Astrocyte (in vitro differentiated cells and primary cell): ENCODE measurements around the gene AP1G2. TPM values are rescaled to one million over a fixed set of nuclear protein-coding genes. Genes with fewer than 3 reads are reported as not detected.

ENCODE experiments used
- DNase-seq: peaks from one replicate; pipeline ENCODE4 v3.0.0-alpha.2; 2010; ENCODE audit warnings: low read depth
- FAIRE-seq: peaks from 2 replicates; lab custom pipeline; 2011; peaks lifted over from hg19 to GRCh38; lab: Jason Lieb, UNC
- H2AFZ ChIP-seq: 2 replicates; pipeline ENCODE4 v1.6.0; 2012; ENCODE audit warnings: low read depth, low read length, inconsistent platforms
- H3K27ac ChIP-seq: 2 replicates; pipeline ENCODE4 v1.5.1; 2011; ENCODE audit warnings: low read depth, low read length, inconsistent platforms
- H3K27me3 ChIP-seq: 2 replicates; pipeline ENCODE4 v1.6.0; 2011; ENCODE audit warnings: low read length, inconsistent platforms; ENCODE audit not compliant: insufficient read depth
- H3K36me3 ChIP-seq: 2 replicates; pipeline ENCODE4 v1.5.1; 2011; ENCODE audit warnings: low read length, inconsistent platforms; ENCODE audit not compliant: insufficient read depth
- H3K4me1 ChIP-seq: 2 replicates; pipeline ENCODE4 v1.5.1; 2011; ENCODE audit warnings: low read length, inconsistent platforms; ENCODE audit not compliant: insufficient read depth
- H3K4me2 ChIP-seq: 2 replicates; pipeline ENCODE4 v1.6.0; 2012; ENCODE audit warnings: low read length, inconsistent platforms
- H3K4me3 ChIP-seq: 2 replicates; pipeline ENCODE4 v1.5.1; 2011; ENCODE audit warnings: low read depth, mild to moderate bottlenecking, low read length, inconsistent platforms; ENCODE audit not compliant: insufficient read depth
- H3K79me2 ChIP-seq: 2 replicates; pipeline ENCODE4 v1.6.0; 2012; ENCODE audit warnings: mild to moderate bottlenecking, low read length, inconsistent platforms; ENCODE audit not compliant: insufficient read depth
- H3K9ac ChIP-seq: 2 replicates; pipeline ENCODE4 v1.6.0; 2012; ENCODE audit warnings: mild to moderate bottlenecking, low read length, inconsistent platforms
- H3K9me3 ChIP-seq: 2 replicates; pipeline ENCODE4 v1.5.1; 2012; ENCODE audit warnings: low read depth, mild to moderate bottlenecking, low read length, inconsistent platforms; ENCODE audit not compliant: insufficient read depth
- H4K20me1 ChIP-seq: 2 replicates; pipeline ENCODE4 v1.6.0; 2012; ENCODE audit warnings: low read length, inconsistent platforms; ENCODE audit not compliant: insufficient read depth
- H3K27ac Mint-ChIP-seq: one replicate; pipeline ENCODE4 v1.8.0; 2021; ENCODE audit warnings: mild to moderate bottlenecking, mixed read lengths; ENCODE audit not compliant: unreplicated experiment
- H3K27me3 Mint-ChIP-seq: one replicate; pipeline ENCODE4 v1.8.0; 2021; ENCODE audit warnings: low read depth, mixed read lengths; ENCODE audit not compliant: unreplicated experiment
- H3K36me3 Mint-ChIP-seq: one replicate; pipeline ENCODE4 v1.8.0; 2021; ENCODE audit warnings: low read depth, mixed read lengths; ENCODE audit not compliant: unreplicated experiment
- H3K4me1 Mint-ChIP-seq: one replicate; pipeline ENCODE4 v1.8.0; 2021; ENCODE audit warnings: low read depth, mixed read lengths; ENCODE audit not compliant: unreplicated experiment
- H3K4me3 Mint-ChIP-seq: one replicate; pipeline ENCODE4 v1.8.0; 2021; ENCODE audit warnings: mild to moderate bottlenecking, moderate library complexity, mixed read lengths; ENCODE audit not compliant: unreplicated experiment
- H3K9me3 Mint-ChIP-seq: one replicate; pipeline ENCODE4 v1.8.0; 2021; ENCODE audit warnings: mild to moderate bottlenecking, mixed read lengths; ENCODE audit not compliant: unreplicated experiment
- EZH2 ChIP-seq: IDR thresholded peaks from 2 replicates; pipeline ENCODE4 v1.6.1; 2012; ENCODE audit warnings: mild to moderate bottlenecking, low read length, inconsistent platforms; ENCODE audit not compliant: insufficient read depth
- total RNA-seq: library from RNA; stranded (reverse); gene quantifications from 2 replicates; pipeline ENCODE4 v1.2.1, GENCODE V29; 2021
- TF ChIP-seq, protein P1 (sequence below): IDR thresholded peaks from 2 replicates; pipeline ENCODE4 v1.5.1; 2011; ENCODE audit warnings: low read depth, mild to moderate bottlenecking, inconsistent platforms, low read length, moderate library complexity; ENCODE audit not compliant: insufficient read depth

The AP1G2 gene
- total RNA-seq, 1 donor from 2014 or later: 80.9 TPM

DNA sequence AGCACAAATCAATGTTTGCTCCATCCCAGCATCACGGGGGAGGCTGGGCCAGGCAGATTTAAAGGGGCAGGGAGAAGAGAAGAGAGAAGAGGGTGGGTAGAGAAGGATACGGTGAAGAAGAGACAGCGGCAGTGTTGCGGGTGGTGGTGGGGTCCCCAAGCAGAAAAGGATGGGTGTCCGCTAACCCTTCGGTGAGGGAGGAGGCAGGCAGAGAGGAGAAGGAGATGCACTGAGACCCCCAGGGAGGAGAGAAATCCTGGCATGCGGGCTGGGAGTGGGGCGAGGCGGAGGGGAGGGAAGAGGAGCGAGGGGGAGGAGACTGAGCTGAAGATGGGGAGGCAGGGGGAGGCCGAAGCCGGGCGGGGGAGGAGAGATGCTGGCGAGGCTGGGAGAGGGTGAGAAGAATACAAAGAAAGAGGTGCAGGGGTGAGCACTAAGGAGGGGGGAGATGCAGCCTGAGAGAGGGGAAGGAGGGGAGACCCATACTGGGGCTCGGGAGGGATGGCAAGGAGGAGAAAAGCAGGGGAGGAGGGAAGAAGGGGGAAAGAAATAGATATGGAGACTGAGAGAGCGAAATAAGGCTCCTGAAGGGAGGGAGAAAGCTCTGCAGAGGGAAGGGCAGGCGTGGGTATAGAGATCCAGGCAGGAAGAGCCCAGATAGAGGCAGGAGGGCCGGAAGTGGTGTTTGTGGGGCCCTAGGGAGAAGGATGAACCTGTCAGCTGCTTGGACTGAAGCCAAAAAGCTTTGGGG is 11.1 kb upstream of the AP1G2 start, which contains the start of gene JPH4:
TSS of gene JPH4 (minus strand) at position 231 of the 751 bp plus-strand sequence. CDS start 1,337 bp downstream, outside the sequence.
- peaks cover 2% of the 10 kb centered on the region for H3K4me1 Mint-ChIP-seq
- H3K4me2 ChIP-seq: no peak within 1 kb of the TSS
- H3K9ac ChIP-seq: no peak within 1 kb of the TSS
- FAIRE-seq: no peak
- H3K4me3 Mint-ChIP-seq: peak within 1 kb of the TSS; percentile 35
- H3K27me3 Mint-ChIP-seq: peaks cover 44% of the 10 kb centered on the region
- no peaks in the 10 kb centered on the region for H3K36me3 ChIP-seq
- no peak for DNase-seq
- H3K79me2 ChIP-seq: no peaks in the 10 kb centered on the region
- H3K27me3 ChIP-seq: peaks cover 40% of the 10 kb centered on the region
- H3K4me3 ChIP-seq: no peak within 1 kb of the TSS
- H3K27ac ChIP-seq: no peak within 1 kb of the TSS
- no peaks in the 10 kb centered on the region for H4K20me1 ChIP-seq
- no peak within 1 kb of the TSS for H3K27ac Mint-ChIP-seq
- no peaks in the 10 kb centered on the region for H3K9me3 ChIP-seq
- TF ChIP-seq EZH2: no peak
- TF ChIP-seq, protein P1, sequence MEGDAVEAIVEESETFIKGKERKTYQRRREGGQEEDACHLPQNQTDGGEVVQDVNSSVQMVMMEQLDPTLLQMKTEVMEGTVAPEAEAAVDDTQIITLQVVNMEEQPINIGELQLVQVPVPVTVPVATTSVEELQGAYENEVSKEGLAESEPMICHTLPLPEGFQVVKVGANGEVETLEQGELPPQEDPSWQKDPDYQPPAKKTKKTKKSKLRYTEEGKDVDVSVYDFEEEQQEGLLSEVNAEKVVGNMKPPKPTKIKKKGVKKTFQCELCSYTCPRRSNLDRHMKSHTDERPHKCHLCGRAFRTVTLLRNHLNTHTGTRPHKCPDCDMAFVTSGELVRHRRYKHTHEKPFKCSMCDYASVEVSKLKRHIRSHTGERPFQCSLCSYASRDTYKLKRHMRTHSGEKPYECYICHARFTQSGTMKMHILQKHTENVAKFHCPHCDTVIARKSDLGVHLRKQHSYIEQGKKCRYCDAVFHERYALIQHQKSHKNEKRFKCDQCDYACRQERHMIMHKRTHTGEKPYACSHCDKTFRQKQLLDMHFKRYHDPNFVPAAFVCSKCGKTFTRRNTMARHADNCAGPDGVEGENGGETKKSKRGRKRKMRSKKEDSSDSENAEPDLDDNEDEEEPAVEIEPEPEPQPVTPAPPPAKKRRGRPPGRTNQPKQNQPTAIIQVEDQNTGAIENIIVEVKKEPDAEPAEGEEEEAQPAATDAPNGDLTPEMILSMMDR: no peak
- H3K4me1 ChIP-seq: no peaks in the 10 kb centered on the region
- H3K9me3 Mint-ChIP-seq: peaks cover 7% of the 10 kb centered on the region
- H3K36me3 Mint-ChIP-seq: no peaks in the 10 kb centered on the region
- H2AFZ ChIP-seq: no peak within 1 kb of the TSS

DNA sequence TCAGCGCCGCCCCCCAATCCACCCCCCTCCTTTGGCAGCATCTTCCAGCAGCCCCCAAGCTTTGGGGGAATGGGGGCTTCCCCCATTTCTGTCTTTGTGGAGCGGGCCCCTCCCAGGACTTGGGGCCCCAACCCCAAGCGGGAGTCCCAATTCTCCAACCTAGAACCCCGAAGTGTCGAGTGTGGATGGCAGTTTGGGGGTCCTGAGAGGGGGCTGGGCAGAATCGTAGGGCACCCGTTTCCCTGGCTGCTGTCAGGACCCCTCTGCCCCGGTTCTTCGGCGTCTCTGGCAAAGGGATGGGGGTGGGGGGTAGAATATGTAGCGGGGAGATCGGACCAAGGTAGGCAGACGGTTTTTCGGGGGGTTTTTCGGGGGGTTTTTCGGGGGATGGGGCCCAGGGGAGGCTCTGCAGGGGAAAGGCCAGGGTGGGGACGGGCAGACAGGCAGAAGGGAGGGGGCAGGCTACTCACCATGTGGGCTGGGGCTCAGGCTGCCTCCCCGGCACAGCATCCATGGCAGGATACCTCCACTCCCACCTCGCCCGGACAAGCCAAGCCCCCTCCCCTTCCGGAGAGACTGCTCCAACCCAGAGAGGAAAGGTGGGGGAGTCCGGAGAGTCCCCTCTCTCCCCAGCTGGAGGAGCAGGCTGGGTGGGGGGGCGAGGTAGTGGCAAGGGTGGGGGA is 10.3 kb upstream of the AP1G2 start:
- Histone ChIP-seq H2AFZ (no peak overlapping the region), H3K9ac (no peak overlapping the region), H3K9me3 (no peaks in the 10 kb centered on the region), H3K4me3 (no peak overlapping the region), H3K79me2 (no peaks in the 10 kb centered on the region), H3K27ac (no peak overlapping the region), H3K4me1 (no peaks in the 10 kb centered on the region), H4K20me1 (no peaks in the 10 kb centered on the region), H3K36me3 (no peaks in the 10 kb centered on the region), H3K27me3 (peaks cover 47% of the 10 kb centered on the region), H3K4me2 (no peak overlapping the region)
- DNase-seq (no peak), FAIRE-seq (no peak)
- Mint-ChIP-seq H3K36me3 (no peaks in the 10 kb centered on the region), H3K4me3 (no peak overlapping the region), H3K9me3 (peaks cover 7% of the 10 kb centered on the region), H3K27ac (no peak overlapping the region), H3K4me1 (peaks cover 4% of the 10 kb centered on the region), H3K27me3 (peaks cover 44% of the 10 kb centered on the region)
- peak; percentile 46 for TF ChIP-seq EZH2
- TF ChIP-seq, protein P1: no peak
